Osteoblast (primary cell): ENCODE results near the gene PSMD6. TPM values are rescaled to one million over a fixed set of nuclear protein-coding genes. Genes with fewer than 3 reads are reported as not detected.

Experiments used
- DNase-seq: peaks from one replicate; pipeline ENCODE4 v3.0.0; 2011; ENCODE audit warnings: low spot score, mixed read lengths; ENCODE audit not compliant: insufficient read length; ENCODE audit errors: missing footprints
- H2AFZ ChIP-seq: 2 replicates; pipeline ENCODE4 v1.6.0; 2011; ENCODE audit warnings: mild to moderate bottlenecking, low read length
- H3K27ac ChIP-seq: 2 replicates; pipeline ENCODE4 v1.5.1; 2011; ENCODE audit warnings: mild to moderate bottlenecking, low read depth, low read length, moderate library complexity
- H3K27me3 ChIP-seq: 2 replicates; pipeline ENCODE4 v1.6.0; 2012; ENCODE audit warnings: mild to moderate bottlenecking, control low read depth, inconsistent platforms, low read length, moderate library complexity; ENCODE audit not compliant: insufficient read depth
- H3K36me3 ChIP-seq: 2 replicates; pipeline ENCODE4 v1.5.1; 2011; ENCODE audit warnings: mild to moderate bottlenecking, low read length, control low read depth, moderate library complexity; ENCODE audit not compliant: insufficient read depth
- H3K4me1 ChIP-seq: 2 replicates; pipeline ENCODE4 v1.5.1; 2011; ENCODE audit warnings: mild to moderate bottlenecking, low read length, control low read depth, moderate library complexity; ENCODE audit not compliant: insufficient read depth
- H3K4me2 ChIP-seq: 2 replicates; pipeline ENCODE4 v1.6.0; 2011; ENCODE audit warnings: mild to moderate bottlenecking, low read length; ENCODE audit not compliant: insufficient read depth
- H3K4me3 ChIP-seq: fragments of 200-600 bp; sonication (generic); 3 replicates; pipeline ENCODE4 v1.5.1; 2012; ENCODE audit warnings: mild to moderate bottlenecking, low read length, inconsistent platforms; ENCODE audit not compliant: insufficient read depth
- H3K79me2 ChIP-seq: 2 replicates; pipeline ENCODE4 v1.6.0; 2012; ENCODE audit warnings: mild to moderate bottlenecking, low read length, control low read depth, inconsistent platforms; ENCODE audit not compliant: insufficient read depth
- H3K9me3 ChIP-seq: 2 replicates; pipeline ENCODE4 v1.5.1; 2011; ENCODE audit warnings: low read depth, low read length, control low read depth
- H4K20me1 ChIP-seq: 2 replicates; pipeline ENCODE4 v1.6.0; 2012; ENCODE audit warnings: mild to moderate bottlenecking, low read length, control low read depth; ENCODE audit not compliant: insufficient read depth
- CTCF ChIP-seq: IDR thresholded peaks from 2 replicates; pipeline ENCODE4 v1.5.1; 2011; ENCODE audit warnings: mild to moderate bottlenecking, low read depth, low read length, moderate library complexity; ENCODE audit errors: extremely low read depth
- total RNA-seq: library from RNA; depleted of rRNA; stranded (reverse); fragments of >200 nt; gene quantifications from 2 replicates; pipeline ENCODE4 v1.2.3, GENCODE V29; 2012

PSMD6 gene
- total RNA-seq, 1 donor, result 76.7 TPM

- Histone ChIP-seq H4K20me1 (no peaks in the 10 kb centered on the region), H2AFZ (no peak overlapping the region), H3K4me2 (peak overlapping the region; percentile 38), H3K36me3 (no peaks in the 10 kb centered on the region), H3K4me1 (peaks cover 15% of the 10 kb centered on the region), H3K27me3 (no peaks in the 10 kb centered on the region), H3K4me3 (no peak overlapping the region), H3K79me2 (no peaks in the 10 kb centered on the region), H3K9me3 (no peaks in the 10 kb centered on the region), H3K27ac (no peak overlapping the region)
- DNase-seq, result peak; percentile 57
- TF ChIP-seq CTCF, result no peak
Observed at GRCh38 chr3:64046996-64047594, 23.8 kb upstream of the PSMD6 start.

- Histone ChIP-seq H3K4me3 (no peak overlapping the region), H3K4me1 (peaks cover 15% of the 10 kb centered on the region), H3K4me2 (no peak overlapping the region), H3K9me3 (no peaks in the 10 kb centered on the region), H3K79me2 (no peaks in the 10 kb centered on the region), H3K27ac (no peak overlapping the region), H3K27me3 (no peaks in the 10 kb centered on the region), H3K36me3 (no peaks in the 10 kb centered on the region), H2AFZ (no peak overlapping the region), H4K20me1 (no peaks in the 10 kb centered on the region)
- no peak for TF ChIP-seq CTCF
- no peak for DNase-seq
Observed at GRCh38 chr3:64046592-64046991, 23.3 kb upstream of the PSMD6 start.

DNA sequence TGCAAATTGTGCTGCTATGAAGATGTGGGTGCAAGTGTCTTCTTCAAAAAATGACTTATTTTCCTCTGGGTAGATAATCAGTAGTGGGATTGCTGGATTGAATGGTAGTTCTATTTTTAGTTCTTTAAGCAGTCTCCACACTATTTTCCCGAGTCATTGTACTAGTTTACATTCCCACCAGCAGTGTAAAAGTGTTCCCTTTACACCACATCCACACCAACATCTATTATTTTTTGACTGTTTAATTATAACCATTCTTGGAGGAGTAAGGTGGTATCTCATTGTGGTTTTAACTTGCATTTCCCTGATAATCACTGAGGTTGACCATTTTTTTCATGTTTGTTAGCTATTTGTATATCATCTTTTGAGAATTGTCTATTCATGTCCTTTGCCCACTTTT, 19.7 kb upstream of the PSMD6 start:
- no peak for TF ChIP-seq CTCF
- H4K20me1 ChIP-seq, result no peaks in the 10 kb centered on the region
- H3K27me3 ChIP-seq, result no peaks in the 10 kb centered on the region
- no peaks in the 10 kb centered on the region for H3K36me3 ChIP-seq
- peaks cover 3% of the 10 kb centered on the region for H3K4me1 ChIP-seq
- DNase-seq, result no peak
- no peaks in the 10 kb centered on the region for H3K79me2 ChIP-seq
- H3K4me3 ChIP-seq, result no peak overlapping the region
- no peak overlapping the region for H3K27ac ChIP-seq
- no peak overlapping the region for H3K4me2 ChIP-seq
- H2AFZ ChIP-seq, result no peak overlapping the region
- no peaks in the 10 kb centered on the region for H3K9me3 ChIP-seq

DNA sequence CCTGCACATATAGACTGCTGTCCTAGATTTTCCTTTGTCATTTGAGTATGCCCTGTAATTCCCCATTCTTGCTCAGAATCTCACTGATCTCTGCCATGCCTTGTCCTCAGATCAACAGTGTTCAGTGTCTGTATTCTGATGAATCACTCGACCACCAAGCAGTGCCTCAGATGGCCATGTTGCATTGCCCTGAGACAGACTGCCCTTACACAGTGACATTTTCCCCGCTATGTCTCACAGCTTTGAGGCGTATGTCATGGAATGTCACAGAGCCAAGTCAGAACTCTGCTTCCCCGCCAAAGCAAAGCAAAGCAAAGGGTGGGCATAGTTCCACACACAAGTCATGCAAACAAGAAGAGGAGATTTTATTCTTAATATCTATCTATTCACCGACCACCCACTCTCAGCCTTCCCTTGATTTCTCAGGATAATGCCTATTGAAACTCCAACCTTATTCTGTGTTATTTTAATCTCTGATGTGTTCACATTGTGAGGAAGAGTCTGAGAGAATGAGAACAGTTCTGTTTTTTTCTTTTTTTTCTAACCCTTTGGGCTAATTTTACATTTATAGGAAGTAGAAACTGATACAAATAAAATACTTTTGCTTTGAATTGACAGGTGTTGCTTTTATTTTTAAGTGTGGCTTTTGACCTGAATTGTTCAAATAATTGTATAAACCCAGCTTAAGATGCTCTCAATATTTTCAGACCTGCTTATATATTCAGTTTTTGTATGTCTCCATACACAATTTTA, 16.9 kb upstream of the PSMD6 start:
- Histone ChIP-seq H4K20me1 (no peaks in the 10 kb centered on the region), H3K27ac (no peak overlapping the region), H3K27me3 (no peaks in the 10 kb centered on the region), H3K4me2 (no peak overlapping the region), H2AFZ (no peak overlapping the region), H3K9me3 (no peaks in the 10 kb centered on the region), H3K79me2 (no peaks in the 10 kb centered on the region), H3K4me3 (no peak overlapping the region), H3K4me1 (no peaks in the 10 kb centered on the region), H3K36me3 (no peaks in the 10 kb centered on the region)
- DNase-seq, result no peak
- TF ChIP-seq CTCF, result no peak
